GM12891 (cell line): Measurements from ENCODE around the gene TTC28.

Source experiments
- DNase-seq: peaks from one replicate; pipeline ENCODE4 v3.0.0; 2011; ENCODE audit warnings: low spot score; ENCODE audit not compliant: insufficient read length
- FAIRE-seq: peaks from 2 replicates; lab custom pipeline; 2011; peaks lifted over from hg19 to GRCh38; lab: Jason Lieb, UNC
- PAX5 ChIP-seq: IDR thresholded peaks from 2 replicates; pipeline ENCODE4 v1.6.1; 2011; ENCODE audit warnings: low read length, moderate library complexity, mild to moderate bottlenecking; ENCODE audit not compliant: insufficient read depth, severe bottlenecking
- POLR2A ChIP-seq: IDR thresholded peaks from 2 replicates; pipeline ENCODE4 v1.6.1; 2011; ENCODE audit warnings: low read depth, low read length, control low read depth
- POLR2AphosphoS5 ChIP-seq: IDR thresholded peaks from 2 replicates; pipeline ENCODE4 v1.6.1; 2011; ENCODE audit warnings: low read depth, low read length, control low read depth
- POU2F2 ChIP-seq: IDR thresholded peaks from 2 replicates; pipeline ENCODE4 v1.6.1; 2011; ENCODE audit warnings: low read depth, mild to moderate bottlenecking, control low read depth, low read length, moderate library complexity
- SPI1 ChIP-seq: IDR thresholded peaks from 2 replicates; pipeline ENCODE4 v1.6.1; 2011; ENCODE audit warnings: low read depth, low read length, control low read depth
- TAF1 ChIP-seq: IDR thresholded peaks from 2 replicates; pipeline ENCODE4 v1.6.1; 2011; ENCODE audit warnings: low read depth, low read length, control low read depth

The TTC28 gene

GRCh38 chr22:27980424-27981148, 699.1 kb downstream of the TTC28 start:
- TF ChIP-seq PAX5 (no peak), TAF1 (no peak), POLR2AphosphoS5 (no peak), SPI1 (no peak), POU2F2 (no peak), POLR2A (no peak)
- no peak for DNase-seq
- FAIRE-seq: no peak

- no peak for DNase-seq
- no peak for TF ChIP-seq SPI1
- no peak for TF ChIP-seq TAF1
- no peak for TF ChIP-seq POLR2AphosphoS5
- no peak for TF ChIP-seq PAX5
- no peak for TF ChIP-seq POLR2A
- FAIRE-seq: no peak
These were observed 700.8 kb downstream of the TTC28 start for GRCh38 chr22:27978802-27979201.

GRCh38 chr22:27978317-27978716, 701.3 kb downstream of the TTC28 start:
- DNase-seq (no peak), FAIRE-seq (no peak)
- TF ChIP-seq POU2F2 (no peak), TAF1 (no peak), PAX5 (no peak), POLR2AphosphoS5 (no peak), POLR2A (no peak), SPI1 (no peak)

- FAIRE-seq (no peak), DNase-seq (no peak)
- no peak for TF ChIP-seq TAF1
These were observed 703.1 kb downstream of the TTC28 start for GRCh38 chr22:27976586-27976985.

DNA sequence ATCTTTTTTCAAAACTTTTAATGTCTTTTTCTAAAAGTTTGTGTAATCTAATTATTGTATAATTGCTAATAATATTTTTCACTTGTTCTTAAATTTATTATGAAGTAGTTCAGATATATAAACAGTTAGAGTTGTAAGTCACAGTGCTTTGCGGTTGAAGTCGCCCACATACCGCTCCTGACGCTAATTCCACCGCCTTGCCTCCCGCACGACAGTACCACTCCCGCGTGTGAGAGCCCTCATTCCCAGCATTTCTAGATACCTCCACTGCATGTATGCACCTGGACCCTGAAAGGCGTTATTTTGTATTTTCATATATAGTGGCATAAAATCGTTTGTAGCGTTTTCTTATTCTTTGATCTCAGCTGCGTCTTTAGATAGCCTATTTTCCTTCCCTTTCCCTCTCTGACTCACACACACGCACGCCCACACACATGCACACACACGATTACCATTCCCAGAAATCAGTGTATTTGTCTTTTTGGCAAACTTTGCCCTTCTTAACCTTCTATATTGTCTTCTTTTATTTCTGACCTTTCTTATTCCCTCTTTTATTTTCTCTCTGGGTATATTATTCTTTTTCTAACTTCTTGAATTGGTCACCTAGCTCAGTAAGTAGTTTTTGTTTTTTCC, 704.1 kb downstream of the TTC28 start:
- TF ChIP-seq TAF1 (no peak), SPI1 (no peak), PAX5 (no peak), POLR2A (no peak), POLR2AphosphoS5 (no peak), POU2F2 (no peak)
- DNase-seq (no peak), FAIRE-seq (no peak)

GRCh38 chr22:27973846-27974245, 705.8 kb downstream of the TTC28 start:
- DNase-seq: no peak
- no peak for FAIRE-seq
- TF ChIP-seq POLR2A: no peak
- TF ChIP-seq SPI1: no peak
- no peak for TF ChIP-seq POLR2AphosphoS5
- TF ChIP-seq TAF1: no peak
- no peak for TF ChIP-seq POU2F2
- TF ChIP-seq PAX5: no peak

- DNase-seq (no peak), FAIRE-seq (no peak)
- no peak for TF ChIP-seq POU2F2
- no peak for TF ChIP-seq PAX5
- TF ChIP-seq POLR2A: no peak
- no peak for TF ChIP-seq SPI1
- TF ChIP-seq POLR2AphosphoS5: no peak
- TF ChIP-seq TAF1: no peak
These were observed 706.6 kb downstream of the TTC28 start for GRCh38 chr22:27972732-27973698.

DNA sequence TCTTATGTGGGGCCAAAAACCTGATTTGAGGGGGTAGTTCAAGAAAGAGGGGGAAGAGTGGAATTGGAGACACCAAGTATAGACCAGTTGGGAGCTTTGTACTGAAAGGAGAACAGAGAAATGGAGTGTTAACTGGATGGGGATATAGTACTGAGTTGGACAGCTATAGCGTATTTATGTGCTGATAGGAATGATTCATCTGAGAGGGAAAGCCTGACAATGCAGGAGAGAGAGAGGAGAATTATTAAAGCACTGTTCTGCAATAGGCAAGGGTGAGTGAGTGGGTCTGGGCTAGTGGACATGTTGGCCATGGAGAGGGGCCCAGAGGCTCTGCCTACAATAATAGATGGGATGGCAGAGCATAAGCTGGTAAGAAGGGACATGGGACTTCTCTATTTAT, 707.7 kb downstream of the TTC28 start:
- TF ChIP-seq POU2F2: no peak
- TF ChIP-seq SPI1: no peak
- TF ChIP-seq POLR2A: no peak
- TF ChIP-seq TAF1: no peak
- TF ChIP-seq PAX5: no peak
- DNase-seq (no peak), FAIRE-seq (no peak)

DNA sequence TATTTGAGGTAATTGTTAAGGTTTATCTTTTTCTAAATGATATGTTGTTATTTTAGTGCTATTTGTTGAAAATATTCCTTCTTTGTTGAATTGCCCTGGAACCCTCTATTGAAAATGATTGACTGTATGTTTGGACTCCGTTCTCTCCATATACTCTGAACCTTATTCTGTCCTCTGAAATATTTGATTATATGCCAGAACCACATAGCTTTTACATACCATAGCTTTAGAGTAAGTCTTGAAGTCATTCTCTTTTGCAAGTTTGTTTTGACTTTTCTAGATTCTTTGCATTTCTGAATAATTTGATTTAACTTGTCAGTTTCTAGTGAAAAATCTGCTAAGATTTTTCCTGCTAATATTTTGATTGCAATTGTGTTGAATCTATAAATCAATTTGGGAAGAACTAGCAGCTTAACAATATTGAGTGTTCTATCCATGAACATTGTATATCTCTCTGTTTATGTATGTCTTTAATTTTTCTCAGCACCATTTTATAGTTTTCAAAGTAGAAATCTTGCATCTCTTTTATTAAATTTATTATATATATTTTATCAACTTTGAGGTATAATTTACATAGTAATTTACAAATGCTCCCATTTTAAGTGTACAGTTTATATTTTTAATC, 708.9 kb downstream of the TTC28 start:
- DNase-seq (no peak), FAIRE-seq (no peak)
- TF ChIP-seq PAX5 (no peak), POLR2A (no peak), POU2F2 (no peak), TAF1 (no peak), SPI1 (no peak), POLR2AphosphoS5 (no peak)
